A673 (cell line): Measurements from ENCODE around the gene LPP. TPM values are rescaled to one million over a fixed set of nuclear protein-coding genes. Genes with fewer than 3 reads are reported as not detected.

Source experiments
- Bru-seq: library from RNA; stranded (reverse); fragments of 400-500 nt; gene quantifications from one replicate; lab custom pipeline; 2021; lab: Mats Ljungman, UMichigan
- BruChase-seq, 2 experiments: library from RNA; stranded (reverse); fragments of 400-500 nt; gene quantifications; one replicate each; lab custom pipeline; 2021; lab: Mats Ljungman, UMichigan
- BruUV-seq: library from RNA; stranded (reverse); fragments of 400-500 nt; replicated peaks from 2 replicates; lab custom pipeline; 2021; lab: Mats Ljungman, UMichigan
- CTCF ChIA-PET: fragments of 300-600 bp; sonication (Branson Sonifier 250); formaldehyde crosslinking; loops from one replicate; lab custom pipeline; 2022; ENCODE audit warnings: antibody characterized with exemption; lab: Charles Lee
- POLR2A ChIA-PET: fragments of 300-600 bp; sonication (Branson Sonifier 250); formaldehyde crosslinking; loops from one replicate; lab custom pipeline; 2022; ENCODE audit warnings: antibody characterized with exemption; ENCODE audit not compliant: low non-redundant PET; lab: Charles Lee
- DNase-seq: peaks from one replicate; pipeline ENCODE4 v3.0.0-alpha.2; 2015; ENCODE audit warnings: low spot score
- H3K27ac ChIP-seq: fragments of 200-600 bp; sonication (generic); 2 replicates; pipeline ENCODE4 v1.5.1; 2016; ENCODE audit warnings: mixed run types, low read depth, mild to moderate bottlenecking, mixed read lengths, antibody characterized with exemption, low read length; ENCODE audit not compliant: poor library complexity, severe bottlenecking
- H3K27me3 ChIP-seq: fragments of 200-600 bp; sonication (generic); replicated peaks from 2 replicates; pipeline ENCODE4 v1.6.1; 2017; ENCODE audit warnings: mixed run types, low read depth, mild to moderate bottlenecking, mixed read lengths, antibody characterized with exemption, low read length; ENCODE audit not compliant: insufficient read depth, poor library complexity
- H3K36me3 ChIP-seq: fragments of 200-600 bp; sonication (generic); 2 replicates; pipeline ENCODE4 v1.6.1; 2016; ENCODE audit warnings: mixed run types, mild to moderate bottlenecking, mixed read lengths, antibody characterized with exemption, low read length; ENCODE audit not compliant: insufficient read depth, poor library complexity, severe bottlenecking
- H3K4me1 ChIP-seq: fragments of 200-600 bp; sonication (generic); 2 replicates; pipeline ENCODE4 v1.6.1; 2017; ENCODE audit warnings: mixed run types, mild to moderate bottlenecking, mixed read lengths, antibody characterized with exemption, low read length; ENCODE audit not compliant: insufficient read depth, poor library complexity, severe bottlenecking
- H3K4me3 ChIP-seq: fragments of 200-600 bp; sonication (generic); 2 replicates; pipeline ENCODE4 v1.5.1; 2016; ENCODE audit warnings: low read depth, mixed run types, mild to moderate bottlenecking, mixed read lengths, low read length; ENCODE audit not compliant: poor library complexity, severe bottlenecking
- H3K9me3 ChIP-seq: fragments of 200-600 bp; sonication (generic); 2 replicates; pipeline ENCODE4 v1.6.1; 2016; ENCODE audit warnings: mixed run types, low read depth, mild to moderate bottlenecking, mixed read lengths, antibody characterized with exemption, low read length; ENCODE audit not compliant: poor library complexity, severe bottlenecking
- CTCF ChIP-seq: fragments of 300-800, 200-600 bp; sonication (generic); conservative IDR thresholded peaks from 2 replicates; pipeline ENCODE4 v1.5.1; 2017; ENCODE audit warnings: low read depth, mild to moderate bottlenecking, antibody characterized with exemption, low read length, moderate library complexity, mixed read lengths
- EZH2 ChIP-seq: fragments of 200-600 bp; sonication (generic); IDR thresholded peaks from 2 replicates; pipeline ENCODE4 v1.6.1; 2017; ENCODE audit warnings: borderline replicate concordance, low read depth, mild to moderate bottlenecking, mixed read lengths, antibody characterized with exemption, low read length; ENCODE audit not compliant: poor library complexity, severe bottlenecking
- intact Hi-C: fragments of 100-400 bp; cut with micrococcal nuclease; formaldehyde crosslinking; loops from one replicate; pipeline ENCODE4 v1.10.0; 2022; ENCODE audit not compliant: unreplicated experiment
- long read RNA-seq: library from polyadenylated mRNA; stranded (forward); transcript quantifications from one replicate; pipeline ENCODE4 v2.0.0, GENCODE V29; 2022
- total RNA-seq: library from RNA; stranded (reverse); gene quantifications from 2 replicates; pipeline ENCODE4 v1.2.3, GENCODE V29; 2021

Gene LPP, protein sequence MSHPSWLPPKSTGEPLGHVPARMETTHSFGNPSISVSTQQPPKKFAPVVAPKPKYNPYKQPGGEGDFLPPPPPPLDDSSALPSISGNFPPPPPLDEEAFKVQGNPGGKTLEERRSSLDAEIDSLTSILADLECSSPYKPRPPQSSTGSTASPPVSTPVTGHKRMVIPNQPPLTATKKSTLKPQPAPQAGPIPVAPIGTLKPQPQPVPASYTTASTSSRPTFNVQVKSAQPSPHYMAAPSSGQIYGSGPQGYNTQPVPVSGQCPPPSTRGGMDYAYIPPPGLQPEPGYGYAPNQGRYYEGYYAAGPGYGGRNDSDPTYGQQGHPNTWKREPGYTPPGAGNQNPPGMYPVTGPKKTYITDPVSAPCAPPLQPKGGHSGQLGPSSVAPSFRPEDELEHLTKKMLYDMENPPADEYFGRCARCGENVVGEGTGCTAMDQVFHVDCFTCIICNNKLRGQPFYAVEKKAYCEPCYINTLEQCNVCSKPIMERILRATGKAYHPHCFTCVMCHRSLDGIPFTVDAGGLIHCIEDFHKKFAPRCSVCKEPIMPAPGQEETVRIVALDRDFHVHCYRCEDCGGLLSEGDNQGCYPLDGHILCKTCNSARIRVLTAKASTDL
- total RNA-seq (39.7 and 40.6 TPM in 2 replicates), Bru-seq, nascent RNA (percentile 73 among the genes with signal in this experiment), BruChase-seq, experiment 1, labeled RNA remaining after a 2-hour chase (percentile 68 among the genes with signal in this experiment), BruChase-seq, experiment 2, labeled RNA remaining after a 6-hour chase (percentile 73 among the genes with signal in this experiment)
- long read RNA-seq, partial matches to known transcripts, result 4 of 16 reads
- long read RNA-seq, other reads (novel, unspliced or antisense), result 11 of 16 reads

- H3K4me1 ChIP-seq, result peaks cover 13% of the 10 kb centered on the region
- peak within 1 kb of the TSS; percentile 64 for H3K4me3 ChIP-seq
- no peaks in the 10 kb centered on the region for H3K9me3 ChIP-seq
- POLR2A ChIA-PET, result no interaction called here
- H3K27me3 ChIP-seq, result no peaks in the 10 kb centered on the region
- peak; percentile 78 for DNase-seq
- TF ChIP-seq CTCF (no peak), EZH2 (no peak)
- H3K27ac ChIP-seq, result peak within 1 kb of the TSS; percentile 92
- no TSS peak for BruUV-seq
- H3K36me3 ChIP-seq, result no peaks in the 10 kb centered on the region
- CTCF ChIA-PET, result interaction anchor here (0.6 kb wide), 2 partner anchors 17 to 353 kb away, joined by 3 to 5 read pairs; no protein-coding TSS in a partner anchor
- intact Hi-C loops, result loop anchor here (5.0 to 10.0 kb wide), 2 partner anchors 361 to 412 kb away; no protein-coding TSS in a partner anchor
These were observed at the start of gene LPP for GRCh38 chr3:188154014-188154808. TSS of gene LPP (plus strand) at chr3:188154157. CDS start at chr3:188406121, 251,964 bp downstream.

GRCh38 chr3:188106006-188106405 lies 48.0 kb upstream of the LPP start:
- ChIA-PET POLR2A (no interaction called here), CTCF (no interaction called here)
- Histone ChIP-seq H3K36me3 (no peaks in the 10 kb centered on the region), H3K27ac (no peak overlapping the region), H3K27me3 (no peaks in the 10 kb centered on the region), H3K9me3 (no peaks in the 10 kb centered on the region), H3K4me1 (no peaks in the 10 kb centered on the region), H3K4me3 (no peak overlapping the region)
- TF ChIP-seq EZH2, result no peak
- TF ChIP-seq CTCF, result no peak
- BruUV-seq, result no TSS peak
- intact Hi-C loops, result no loop called here
- DNase-seq, result no peak

- intact Hi-C loops, result no loop called here
- Histone ChIP-seq H3K36me3 (no peaks in the 10 kb centered on the region), H3K27me3 (no peaks in the 10 kb centered on the region), H3K9me3 (no peaks in the 10 kb centered on the region), H3K4me1 (no peaks in the 10 kb centered on the region), H3K27ac (no peak overlapping the region), H3K4me3 (no peak overlapping the region)
- ChIA-PET CTCF (no interaction called here), POLR2A (no interaction called here)
- TF ChIP-seq CTCF, result no peak
- TF ChIP-seq EZH2, result no peak
- no TSS peak for BruUV-seq
- DNase-seq, result no peak
These were observed 47.5 kb upstream of the LPP start for GRCh38 chr3:188106454-188106853.
